Gastroesophageal sphincter (tissue), 4 donors: ENCODE results near the gene BAZ2B. TPM values are rescaled to one million over a fixed set of nuclear protein-coding genes. Genes with fewer than 3 reads are reported as not detected.

Experiments
- ATAC-seq: fragments of 150-250 bp; one replicate; pipeline ENCODE4 v1.9.1; 2016; ENCODE audit warnings: mild to moderate bottlenecking, moderate library complexity
- H3K27ac ChIP-seq, 4 donors: fragments of 200-600 bp; sonication (generic) in 3 of 4; 1 replicate in 3 of 4; 2 replicates in 1 of 4; pipeline ENCODE4 v1.5.1; 2016 to 2019
- H3K27me3 ChIP-seq: fragments of 200-600 bp; sonication (generic); one replicate; pipeline ENCODE4 v1.5.1; 2019
- H3K36me3 ChIP-seq, 2 donors: fragments of 200-600 bp; sonication (generic); one replicate each; pipeline ENCODE4 v1.5.1; 2019; ENCODE audit warnings: control low read depth in 1 of 2
- H3K4me1 ChIP-seq, 3 donors: fragments of 200-600 bp; sonication (generic); 1 replicate in 2 of 3; 2 replicates in 1 of 3; pipeline ENCODE4 v1.5.1; 2016 to 2019; ENCODE audit warnings: control low read depth in 2 of 3
- H3K4me3 ChIP-seq, 2 donors: fragments of 200-600 bp; sonication (generic); one replicate each; pipeline ENCODE4 v1.5.1; 2019; ENCODE audit warnings: mild to moderate bottlenecking in 1 of 2, moderate library complexity in 1 of 2
- H3K9me3 ChIP-seq, 3 donors: fragments of 200-600 bp; sonication (generic); one replicate each; pipeline ENCODE4 v1.5.1; 2017 to 2019; ENCODE audit warnings: control low read depth in 2 of 3
- CTCF ChIP-seq, 4 experiments: fragments of 200-600 bp in 2 of 4; fragments of 450-650 bp in 2 of 4; sonication (generic) in 1 of 4; IDR thresholded peaks; one replicate each; pipeline ENCODE4 v1.5.1; 2017 to 2019; ENCODE audit warnings: antibody characterized with exemption in 4 of 4, mild to moderate bottlenecking in 2 of 4, moderate library complexity in 2 of 4
- EP300 ChIP-seq: sonication (generic); formaldehyde crosslinking; IDR thresholded peaks from one replicate; pipeline ENCODE4 v1.6.1; 2017; ENCODE audit warnings: antibody characterized with exemption, mild to moderate bottlenecking
- POLR2A ChIP-seq, 2 donors: fragments of 450-650 bp; IDR thresholded peaks; one replicate each; pipeline ENCODE4 v1.6.1; 2017; ENCODE audit warnings: antibody characterized with exemption in 2 of 2, mild to moderate bottlenecking in 2 of 2, moderate library complexity in 1 of 2
- POLR2AphosphoS5 ChIP-seq: sonication (generic); formaldehyde crosslinking; IDR thresholded peaks from one replicate; pipeline ENCODE4 v1.6.1; 2017; ENCODE audit warnings: antibody characterized with exemption
- WGBS, 2 donors: methylation state at CpG; one replicate each; pipeline ENCODE4 v1.1.5; 2018; ENCODE audit warnings: low coverage in 1 of 2; 5-methylcytosine and 5-hydroxymethylcytosine counted together
- total RNA-seq, 4 donors: library from RNA; depleted of rRNA; stranded (reverse); fragments of >200 nt; gene quantifications; one replicate each; pipeline ENCODE4 v1.1.0, GENCODE V29; 2016

BAZ2B gene
- total RNA-seq, 4 donors from 2014 or later, result 77.9 to 198 (median 113) TPM

- H3K9me3 ChIP-seq, result no peaks in the 10 kb centered on the region
- H3K27me3 ChIP-seq, result no peaks in the 10 kb centered on the region
- TF ChIP-seq CTCF (IDR thresholded peaks at IDR 0.05) (no peak), POLR2AphosphoS5 (no peak), POLR2A (IDR thresholded peaks at IDR 0.05) (no peak), EP300 (no peak)
- peaks cover 0 to 8% of the 10 kb centered on the region in 2 donors for H3K36me3 ChIP-seq
- H3K27ac ChIP-seq, result no peak overlapping the region
- WGBS, 2 donors, result 93 to 100% methylated on average over 2 to 3 of the region's 3 CpGs
- no peak for ATAC-seq
- no peaks in the 10 kb centered on the region for H3K4me1 ChIP-seq
- no peak overlapping the region for H3K4me3 ChIP-seq
Observed at GRCh38 chr2:159525012-159525411, 91.3 kb downstream of the BAZ2B start.

GRCh38 chr2:159521272-159521671, 95.1 kb downstream of the BAZ2B start:
- no peak for TF ChIP-seq EP300
- TF ChIP-seq POLR2AphosphoS5, result no peak
- TF ChIP-seq CTCF (IDR thresholded peaks at IDR 0.05), result no peak
- no peak for TF ChIP-seq POLR2A (IDR thresholded peaks at IDR 0.05)
- Histone ChIP-seq H3K27ac (no peak overlapping the region), H3K4me1 (peaks cover 0 to 26% (median 5%) of the 10 kb centered on the region in 3 donors), H3K27me3 (no peaks in the 10 kb centered on the region), H3K4me3 (no peak overlapping the region), H3K9me3 (no peaks in the 10 kb centered on the region), H3K36me3 (no peaks in the 10 kb centered on the region)
- WGBS, 2 donors, result 83 to 84% methylated on average over 1 to 2 of the region's 2 CpGs
- no peak for ATAC-seq

- Histone ChIP-seq H3K9me3 (no peaks in the 10 kb centered on the region), H3K36me3 (no peaks in the 10 kb centered on the region), H3K27me3 (no peaks in the 10 kb centered on the region), H3K4me1 (peaks cover 3 to 45% (median 5%) of the 10 kb centered on the region in 3 donors), H3K4me3 (no peak overlapping the region), H3K27ac (peak overlapping the region in 1 of 4 donors; percentile 32)
- TF ChIP-seq POLR2AphosphoS5, result no peak
- no peak for TF ChIP-seq POLR2A (IDR thresholded peaks at IDR 0.05)
- no peak for TF ChIP-seq CTCF (IDR thresholded peaks at IDR 0.05)
- TF ChIP-seq EP300, result no peak
- ATAC-seq, result no peak
- whole genome bisulfite sequencing, 2 donors, result 50 to 59% methylated on average over 3 of the region's 3 CpGs
Observed at GRCh38 chr2:159518321-159519005, 97.9 kb downstream of the BAZ2B start.

GRCh38 chr2:159516241-159516758, 100.0 kb downstream of the BAZ2B start:
- no peak for ATAC-seq
- H3K4me3 ChIP-seq, result peak overlapping the region; percentile 42 to 48
- H3K27me3 ChIP-seq, result no peaks in the 10 kb centered on the region
- TF ChIP-seq POLR2AphosphoS5, result no peak
- no peak for TF ChIP-seq EP300
- no peak for TF ChIP-seq CTCF (IDR thresholded peaks at IDR 0.05)
- no peak for TF ChIP-seq POLR2A (IDR thresholded peaks at IDR 0.05)
- no peaks in the 10 kb centered on the region for H3K9me3 ChIP-seq
- peaks cover 3 to 58% (median 5%) of the 10 kb centered on the region in 3 donors for H3K4me1 ChIP-seq
- no peaks in the 10 kb centered on the region for H3K36me3 ChIP-seq
- 5 to 11% methylated on average over 5 to 6 of the region's 6 CpGs for WGBS, 2 donors
- peak overlapping the region; percentile 29 to 63 (median 52) for H3K27ac ChIP-seq

GRCh38 chr2:159515441-159515840, 100.9 kb downstream of the BAZ2B start:
- no peak overlapping the region for H3K27ac ChIP-seq
- peaks cover 3 to 58% (median 5%) of the 10 kb centered on the region in 3 donors for H3K4me1 ChIP-seq
- no peaks in the 10 kb centered on the region for H3K36me3 ChIP-seq
- no peaks in the 10 kb centered on the region for H3K27me3 ChIP-seq
- TF ChIP-seq POLR2A (IDR thresholded peaks at IDR 0.05) (no peak), POLR2AphosphoS5 (no peak), EP300 (no peak), CTCF (IDR thresholded peaks at IDR 0.05) (no peak)
- WGBS, 2 donors, result 62 to 64% methylated on average over 1 of the region's 1 CpG
- ATAC-seq, result no peak
- no peaks in the 10 kb centered on the region for H3K9me3 ChIP-seq
- no peak overlapping the region for H3K4me3 ChIP-seq
